DMS79 (cell line): ENCODE results near the gene FOXD2.

Experiments used
- DNase-seq: peaks from one replicate; lab custom pipeline; 2025; lab: John Stamatoyannopoulos, UW

The FOXD2 gene

DNA sequence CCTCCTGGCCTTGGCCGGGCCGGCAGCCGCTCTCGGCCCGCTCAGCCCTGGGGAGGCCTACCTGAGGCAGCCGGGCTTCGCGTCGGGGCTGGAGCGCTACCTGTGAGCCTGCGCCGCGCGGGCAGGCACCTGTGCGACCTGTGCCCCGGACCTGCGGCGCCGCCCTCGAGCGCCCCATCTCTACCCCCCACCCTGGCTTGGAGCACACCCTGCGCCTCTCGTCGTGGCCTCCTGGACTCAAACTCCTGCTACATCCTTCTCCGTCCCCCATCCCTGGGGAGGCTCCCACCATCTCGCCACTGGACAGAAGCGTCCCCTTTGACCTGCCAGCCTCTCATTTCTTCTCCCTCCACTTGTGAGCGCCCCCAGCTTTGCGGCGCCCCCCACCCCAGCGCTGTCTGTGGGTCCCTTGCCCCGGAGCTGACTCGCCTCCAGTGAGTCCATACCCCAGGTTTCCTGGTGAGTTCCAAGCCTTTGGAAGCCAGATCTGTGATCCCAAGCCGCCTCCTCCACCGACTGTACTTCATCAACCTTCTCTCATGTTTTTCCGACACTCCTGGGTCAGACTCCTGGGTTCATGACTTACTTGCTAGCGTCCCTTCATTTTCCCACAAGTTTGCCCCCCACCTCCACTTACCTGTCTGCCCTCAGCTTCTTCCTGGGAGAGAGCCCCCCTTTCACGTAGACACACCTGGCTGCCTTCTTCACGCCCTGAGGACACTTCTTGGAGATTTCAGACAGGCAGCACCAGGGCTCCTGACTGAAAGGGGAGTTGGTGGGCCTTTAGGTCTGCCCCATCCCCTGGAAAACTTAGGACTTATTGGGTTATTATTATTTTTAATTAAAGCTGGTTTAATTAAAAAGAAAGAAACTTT, 20.4 kb upstream of the FOXD2 start:
- no peak for DNase-seq

GRCh38 chr1:47418122-47418521, 19.7 kb upstream of the FOXD2 start:
- DNase-seq, result no peak

DNA sequence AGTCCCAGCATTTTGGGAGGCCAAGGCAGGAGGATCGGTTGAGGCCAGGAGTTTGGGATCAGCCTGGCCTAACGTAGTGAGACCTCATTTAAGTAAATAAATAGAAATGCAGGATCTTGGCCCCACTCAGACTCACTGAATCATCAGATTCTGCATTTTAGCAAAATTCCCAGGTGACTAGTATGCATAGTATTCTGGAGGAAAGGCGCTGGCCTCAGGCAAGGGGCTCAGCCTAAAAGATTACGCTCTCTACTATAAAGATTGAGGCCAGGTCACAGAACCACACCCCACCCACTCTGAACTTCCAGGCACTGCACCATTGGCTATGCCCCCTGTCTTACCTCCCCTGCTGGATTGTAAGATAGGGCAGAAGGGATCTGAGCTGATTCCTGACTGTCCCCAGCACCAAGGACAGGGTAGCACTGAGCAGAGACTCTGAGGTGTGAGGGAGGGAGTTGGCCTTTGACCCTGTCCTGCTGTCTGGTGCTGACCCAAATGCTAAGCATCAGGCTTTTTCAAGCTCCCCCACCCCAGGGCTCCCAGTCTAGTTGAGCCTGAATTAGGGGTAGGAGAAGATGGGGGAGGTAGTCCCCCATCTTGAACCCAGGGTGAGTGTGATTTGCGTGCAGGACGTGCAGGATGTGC, 19.0 kb upstream of the FOXD2 start:
- no peak for DNase-seq

- no peak for DNase-seq
These were observed 17.3 kb upstream of the FOXD2 start for GRCh38 chr1:47420547-47420946.

- no peak for DNase-seq
These were observed 14.0 kb upstream of the FOXD2 start for GRCh38 chr1:47423872-47424271.

DNA sequence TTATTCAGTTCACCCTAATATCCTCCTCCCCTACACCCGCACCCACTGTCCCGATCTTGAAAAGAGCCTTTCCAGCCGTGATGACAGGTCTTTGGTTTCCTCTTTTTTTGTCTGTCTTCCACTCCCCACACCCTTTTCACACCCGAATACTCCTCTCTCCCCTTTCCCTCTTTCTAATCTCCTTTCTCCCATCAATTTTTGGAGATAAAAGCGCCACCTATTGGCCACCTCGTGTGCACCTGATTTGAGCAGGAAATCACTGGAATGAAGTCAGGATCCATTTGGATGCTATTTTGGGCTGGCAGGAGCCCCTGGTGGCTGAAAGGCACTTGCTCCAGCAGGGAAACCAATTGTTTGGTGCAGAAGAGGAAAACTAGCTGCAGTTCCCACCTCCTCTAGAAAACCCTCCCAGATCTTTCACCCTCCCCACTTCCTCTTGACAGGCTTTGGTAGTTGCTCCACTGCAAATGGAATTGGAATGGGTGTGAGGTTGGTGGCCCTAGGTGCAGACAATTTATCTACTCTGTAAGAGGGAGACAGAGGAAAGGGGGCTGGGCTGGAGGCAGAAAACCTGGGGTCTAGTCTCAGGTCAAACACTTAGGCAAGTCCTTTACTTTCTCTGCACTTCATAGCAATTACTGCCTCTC, 13.4 kb upstream of the FOXD2 start:
- DNase-seq, result peak; percentile 34

DNA sequence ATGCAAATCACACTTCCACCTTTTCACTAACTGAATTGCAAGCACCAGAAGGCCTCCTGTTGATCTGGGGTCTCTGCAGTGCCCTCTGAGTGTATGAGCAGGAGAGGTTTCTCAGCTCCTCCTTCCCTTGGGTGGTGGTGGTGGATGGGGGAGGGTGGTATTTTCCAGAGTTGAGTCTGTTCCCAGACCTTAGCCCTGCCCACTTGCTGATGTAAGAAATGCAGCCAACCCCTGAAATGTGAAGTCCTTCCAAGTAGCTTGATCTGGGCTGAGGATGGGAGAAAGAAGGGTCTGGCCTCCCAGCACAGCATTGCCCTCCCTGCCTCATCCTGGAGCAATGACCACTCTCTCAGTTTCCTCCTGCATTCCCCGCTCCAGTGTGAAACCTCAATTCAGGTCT, 6.3 kb upstream of the FOXD2 start:
- DNase-seq, result no peak

DNA sequence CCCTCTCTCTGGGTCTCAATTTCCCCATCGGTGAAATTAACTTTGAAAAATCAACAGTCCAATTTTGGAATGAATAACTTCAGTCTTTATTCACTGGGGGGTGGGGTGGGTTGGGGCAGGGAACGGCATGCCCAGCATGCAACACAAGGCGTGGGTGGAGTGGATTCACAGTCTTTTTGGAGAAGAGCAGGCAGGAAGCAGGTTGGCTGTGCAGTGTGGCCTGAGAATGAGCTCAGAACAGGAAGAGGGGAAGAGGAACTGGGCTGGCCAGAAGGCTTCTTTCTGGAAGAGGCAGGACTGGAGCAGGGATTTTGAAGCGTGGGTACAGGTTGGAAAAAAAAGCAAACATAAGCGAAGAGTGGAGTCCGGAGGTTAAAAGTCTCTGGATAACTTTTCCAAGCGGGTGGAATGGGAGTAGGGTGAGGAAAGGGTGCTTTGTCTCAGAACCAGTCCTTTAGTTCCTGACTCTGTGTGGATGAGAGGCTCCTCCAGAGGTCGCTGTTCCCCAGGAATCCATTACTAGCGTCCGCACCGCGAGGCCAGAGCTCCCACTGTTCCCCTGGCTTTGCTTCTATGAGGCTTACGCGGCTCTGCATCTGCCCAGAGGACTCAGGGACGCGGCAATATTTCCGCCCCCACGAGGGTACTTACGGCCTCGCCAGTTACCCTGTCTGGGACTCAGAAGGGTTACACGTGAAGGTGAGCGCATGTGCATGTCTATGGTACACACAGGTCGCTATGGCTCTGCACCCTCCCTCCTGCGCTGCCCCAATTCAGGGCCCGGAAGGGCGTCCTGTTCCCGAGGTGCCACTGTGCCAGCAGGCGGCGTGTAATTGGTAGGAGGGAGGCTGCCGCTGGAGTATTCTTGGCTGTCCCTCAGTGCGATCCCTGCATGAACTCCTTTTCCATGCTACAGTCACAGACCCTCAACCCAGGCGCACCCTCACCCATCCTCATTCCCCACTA, 5.5 kb upstream of the FOXD2 start:
- no peak for DNase-seq

- DNase-seq, result no peak
These were observed 4.8 kb upstream of the FOXD2 start for GRCh38 chr1:47433037-47433421.

GRCh38 chr1:47433477-47434050, 4.3 kb upstream of the FOXD2 start:
- no peak for DNase-seq

DNA sequence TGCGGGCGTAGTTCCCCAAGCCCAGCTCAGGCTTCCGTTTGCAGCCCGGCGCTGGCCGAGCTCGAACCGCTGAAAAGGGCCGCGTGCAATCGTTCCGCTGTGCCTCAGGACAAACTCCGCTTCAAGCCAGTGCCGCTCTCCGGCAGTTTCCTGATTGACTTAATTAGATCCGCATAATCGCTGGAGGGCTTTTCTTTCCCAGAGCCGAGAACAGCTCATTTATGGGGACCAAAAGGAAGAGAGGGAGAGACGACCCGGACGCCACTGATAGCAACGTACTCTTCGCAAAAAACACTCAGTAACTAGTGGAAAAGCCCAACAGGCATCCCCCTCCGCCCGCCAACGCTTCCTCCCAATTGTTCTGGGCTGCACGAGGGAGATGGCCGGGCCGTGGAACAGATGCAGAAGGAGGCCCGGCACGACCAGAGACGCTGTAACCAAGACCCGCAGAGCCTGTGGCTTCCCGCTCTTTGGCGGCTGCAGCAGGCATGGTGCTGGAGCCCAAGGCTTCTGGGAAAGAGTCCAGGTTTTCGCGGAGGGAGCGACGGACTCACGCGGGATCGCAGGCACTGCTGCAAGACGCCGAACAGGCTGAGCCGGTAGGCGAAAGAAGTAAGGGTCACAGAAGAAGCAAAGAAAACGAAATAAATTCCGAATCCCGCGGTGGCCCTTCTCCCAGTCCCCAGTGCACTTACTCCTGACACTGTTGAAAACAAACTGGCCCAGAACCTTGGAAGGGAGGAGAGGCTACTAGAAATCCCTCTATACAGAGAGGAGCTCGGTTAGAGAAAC, 3.6 kb upstream of the FOXD2 start:
- DNase-seq, result no peak

DNA sequence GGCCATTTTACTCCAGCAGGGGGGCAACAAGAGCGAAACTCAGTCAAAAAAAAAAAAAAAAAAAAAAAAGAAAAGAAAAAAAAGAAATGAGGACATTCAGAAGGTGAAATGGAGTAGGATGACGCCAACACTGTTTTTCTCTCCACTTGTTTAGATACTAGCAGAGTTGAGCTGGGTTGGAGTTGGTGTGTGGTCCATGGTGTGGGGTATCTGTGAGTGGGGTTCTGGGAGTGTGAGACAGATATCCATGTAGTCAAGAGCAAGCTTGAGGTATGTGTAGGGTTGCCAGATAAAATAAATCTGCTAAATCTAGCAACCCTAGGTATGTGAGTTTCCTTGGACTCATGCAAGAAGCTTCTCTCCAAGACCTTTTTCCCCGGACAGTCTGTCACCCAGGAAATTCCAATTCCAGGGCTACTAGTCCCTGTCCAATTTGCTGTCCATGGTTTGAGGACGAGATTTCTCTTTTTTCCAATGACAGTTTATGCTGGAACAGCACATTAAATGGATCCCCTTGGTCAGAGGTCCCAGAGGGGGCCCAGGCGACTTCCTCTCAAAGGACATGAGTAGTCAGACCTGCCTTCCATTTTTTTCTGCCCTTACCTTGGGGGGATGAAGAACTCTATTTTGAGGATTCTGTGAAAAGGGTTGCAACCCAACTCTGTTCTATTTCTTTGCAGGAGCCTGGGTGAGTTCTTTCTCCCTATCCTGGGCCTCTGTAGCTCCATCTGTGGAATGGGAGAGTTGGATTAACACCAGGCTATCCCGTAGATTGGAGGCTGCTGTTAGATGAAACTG, 2.1 kb upstream of the FOXD2 start:
- no peak for DNase-seq

- peak; percentile 45 for DNase-seq
These were observed 1.4 kb upstream of the FOXD2 start for GRCh38 chr1:47436304-47436978.

- DNase-seq, result no peak
These were observed 831 bp upstream of the FOXD2 start for GRCh38 chr1:47436979-47437446.

GRCh38 chr1:47438165-47439016, 547 bp downstream of the FOXD2 start:
- DNase-seq, result no peak

DNA sequence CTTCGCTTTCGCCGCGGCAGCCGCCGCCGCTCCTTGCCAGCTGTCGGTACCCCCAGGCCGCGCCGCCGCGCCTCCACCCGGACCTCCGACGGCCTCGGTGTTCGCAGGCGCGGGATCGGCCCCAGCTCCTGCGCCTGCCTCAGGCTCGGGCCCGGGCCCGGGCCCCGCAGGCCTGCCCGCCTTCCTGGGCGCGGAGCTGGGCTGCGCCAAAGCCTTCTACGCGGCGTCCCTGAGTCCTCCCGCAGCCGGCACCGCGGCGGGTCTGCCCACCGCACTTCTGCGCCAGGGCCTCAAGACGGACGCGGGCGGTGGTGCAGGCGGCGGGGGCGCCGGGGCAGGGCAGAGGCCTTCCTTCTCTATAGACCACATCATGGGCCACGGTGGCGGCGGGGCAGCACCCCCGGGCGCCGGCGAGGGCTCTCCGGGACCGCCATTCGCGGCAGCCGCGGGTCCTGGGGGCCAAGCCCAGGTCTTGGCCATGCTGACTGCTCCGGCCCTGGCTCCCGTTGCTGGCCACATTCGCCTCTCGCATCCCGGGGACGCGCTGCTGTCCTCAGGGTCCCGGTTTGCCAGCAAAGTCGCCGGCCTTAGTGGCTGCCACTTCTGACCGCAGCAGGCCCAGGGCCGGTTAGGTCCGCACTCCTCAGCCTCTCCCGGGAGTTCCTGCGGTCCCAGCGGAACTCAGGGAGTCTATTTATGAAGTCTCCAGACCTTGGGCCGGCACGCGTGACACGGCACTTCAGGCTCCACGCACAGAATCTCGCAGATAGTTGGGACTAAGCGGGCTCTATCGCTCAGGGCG, 1.4 kb downstream of the FOXD2 start:
- no peak for DNase-seq

- DNase-seq, result no peak
These were observed 2.2 kb downstream of the FOXD2 start for GRCh38 chr1:47439819-47440598.
